Astrocyte (in vitro differentiated cells and primary cell): ENCODE results near the gene UST. TPM values are rescaled to one million over a fixed set of nuclear protein-coding genes. Genes with fewer than 3 reads are reported as not detected.

Source experiments
- DNase-seq: peaks from one replicate; pipeline ENCODE4 v3.0.0-alpha.2; 2010; ENCODE audit warnings: low read depth
- FAIRE-seq: peaks from 2 replicates; lab custom pipeline; 2011; peaks lifted over from hg19 to GRCh38; lab: Jason Lieb, UNC
- H2AFZ ChIP-seq: 2 replicates; pipeline ENCODE4 v1.6.0; 2012; ENCODE audit warnings: low read depth, low read length, inconsistent platforms
- H3K27ac ChIP-seq: 2 replicates; pipeline ENCODE4 v1.5.1; 2011; ENCODE audit warnings: low read depth, low read length, inconsistent platforms
- H3K27me3 ChIP-seq: 2 replicates; pipeline ENCODE4 v1.6.0; 2011; ENCODE audit warnings: low read length, inconsistent platforms; ENCODE audit not compliant: insufficient read depth
- H3K36me3 ChIP-seq: 2 replicates; pipeline ENCODE4 v1.5.1; 2011; ENCODE audit warnings: low read length, inconsistent platforms; ENCODE audit not compliant: insufficient read depth
- H3K4me1 ChIP-seq: 2 replicates; pipeline ENCODE4 v1.5.1; 2011; ENCODE audit warnings: low read length, inconsistent platforms; ENCODE audit not compliant: insufficient read depth
- H3K4me2 ChIP-seq: 2 replicates; pipeline ENCODE4 v1.6.0; 2012; ENCODE audit warnings: low read length, inconsistent platforms
- H3K4me3 ChIP-seq: 2 replicates; pipeline ENCODE4 v1.5.1; 2011; ENCODE audit warnings: low read depth, mild to moderate bottlenecking, low read length, inconsistent platforms; ENCODE audit not compliant: insufficient read depth
- H3K79me2 ChIP-seq: 2 replicates; pipeline ENCODE4 v1.6.0; 2012; ENCODE audit warnings: mild to moderate bottlenecking, low read length, inconsistent platforms; ENCODE audit not compliant: insufficient read depth
- H3K9ac ChIP-seq: 2 replicates; pipeline ENCODE4 v1.6.0; 2012; ENCODE audit warnings: mild to moderate bottlenecking, low read length, inconsistent platforms
- H3K9me3 ChIP-seq: 2 replicates; pipeline ENCODE4 v1.5.1; 2012; ENCODE audit warnings: low read depth, mild to moderate bottlenecking, low read length, inconsistent platforms; ENCODE audit not compliant: insufficient read depth
- H4K20me1 ChIP-seq: 2 replicates; pipeline ENCODE4 v1.6.0; 2012; ENCODE audit warnings: low read length, inconsistent platforms; ENCODE audit not compliant: insufficient read depth
- H3K27ac Mint-ChIP-seq: one replicate; pipeline ENCODE4 v1.8.0; 2021; ENCODE audit warnings: mild to moderate bottlenecking, mixed read lengths; ENCODE audit not compliant: unreplicated experiment
- H3K27me3 Mint-ChIP-seq: one replicate; pipeline ENCODE4 v1.8.0; 2021; ENCODE audit warnings: low read depth, mixed read lengths; ENCODE audit not compliant: unreplicated experiment
- H3K36me3 Mint-ChIP-seq: one replicate; pipeline ENCODE4 v1.8.0; 2021; ENCODE audit warnings: low read depth, mixed read lengths; ENCODE audit not compliant: unreplicated experiment
- H3K4me1 Mint-ChIP-seq: one replicate; pipeline ENCODE4 v1.8.0; 2021; ENCODE audit warnings: low read depth, mixed read lengths; ENCODE audit not compliant: unreplicated experiment
- H3K4me3 Mint-ChIP-seq: one replicate; pipeline ENCODE4 v1.8.0; 2021; ENCODE audit warnings: mild to moderate bottlenecking, moderate library complexity, mixed read lengths; ENCODE audit not compliant: unreplicated experiment
- H3K9me3 Mint-ChIP-seq: one replicate; pipeline ENCODE4 v1.8.0; 2021; ENCODE audit warnings: mild to moderate bottlenecking, mixed read lengths; ENCODE audit not compliant: unreplicated experiment
- CTCF ChIP-seq: IDR thresholded peaks from 2 replicates; pipeline ENCODE4 v1.5.1; 2011; ENCODE audit warnings: low read depth, mild to moderate bottlenecking, inconsistent platforms, low read length, moderate library complexity; ENCODE audit not compliant: insufficient read depth
- EZH2 ChIP-seq: IDR thresholded peaks from 2 replicates; pipeline ENCODE4 v1.6.1; 2012; ENCODE audit warnings: mild to moderate bottlenecking, low read length, inconsistent platforms; ENCODE audit not compliant: insufficient read depth
- total RNA-seq: library from RNA; stranded (reverse); gene quantifications from 2 replicates; pipeline ENCODE4 v1.2.1, GENCODE V29; 2021

UST gene
- total RNA-seq, 1 donor from 2014 or later = 15.3 TPM

- peaks cover 4% of the 10 kb centered on the region for H3K36me3 Mint-ChIP-seq
- FAIRE-seq (no peak), DNase-seq (no peak)
- no peaks in the 10 kb centered on the region for H3K27me3 Mint-ChIP-seq
- no peak overlapping the region for H3K4me3 Mint-ChIP-seq
- no peak for TF ChIP-seq EZH2
- no peak for TF ChIP-seq CTCF
- H3K4me1 Mint-ChIP-seq = no peaks in the 10 kb centered on the region
- H3K4me3 ChIP-seq = no peak overlapping the region
- H2AFZ ChIP-seq = no peak overlapping the region
- no peaks in the 10 kb centered on the region for H3K9me3 ChIP-seq
- no peak overlapping the region for H3K27ac Mint-ChIP-seq
- H3K9ac ChIP-seq = no peak overlapping the region
- no peak overlapping the region for H3K4me2 ChIP-seq
- H3K27me3 ChIP-seq = no peaks in the 10 kb centered on the region
- H3K27ac ChIP-seq = no peak overlapping the region
- peaks cover 2% of the 10 kb centered on the region for H3K9me3 Mint-ChIP-seq
- no peaks in the 10 kb centered on the region for H3K36me3 ChIP-seq
- peaks cover 2% of the 10 kb centered on the region for H3K4me1 ChIP-seq
- no peaks in the 10 kb centered on the region for H4K20me1 ChIP-seq
- no peaks in the 10 kb centered on the region for H3K79me2 ChIP-seq
These were observed 241.2 kb downstream of the UST start for GRCh38 chr6:148987982-148988381.

- DNase-seq (no peak), FAIRE-seq (no peak)
- H3K4me1 ChIP-seq = no peaks in the 10 kb centered on the region
- H4K20me1 ChIP-seq = no peaks in the 10 kb centered on the region
- H3K4me3 ChIP-seq = no peak overlapping the region
- H3K79me2 ChIP-seq = no peaks in the 10 kb centered on the region
- Mint-ChIP-seq H3K27me3 (no peaks in the 10 kb centered on the region), H3K4me1 (no peaks in the 10 kb centered on the region), H3K9me3 (peaks cover 2% of the 10 kb centered on the region), H3K36me3 (peaks cover 9% of the 10 kb centered on the region), H3K27ac (no peak overlapping the region), H3K4me3 (no peak overlapping the region)
- H2AFZ ChIP-seq = no peak overlapping the region
- no peak overlapping the region for H3K9ac ChIP-seq
- no peak for TF ChIP-seq CTCF
- TF ChIP-seq EZH2 = no peak
- no peaks in the 10 kb centered on the region for H3K27me3 ChIP-seq
- no peaks in the 10 kb centered on the region for H3K9me3 ChIP-seq
- H3K36me3 ChIP-seq = no peaks in the 10 kb centered on the region
- H3K27ac ChIP-seq = no peak overlapping the region
- H3K4me2 ChIP-seq = no peak overlapping the region
These were observed 242.8 kb downstream of the UST start for GRCh38 chr6:148989585-148989984.

GRCh38 chr6:148990403-148990802 is 243.6 kb downstream of the UST start:
- no peaks in the 10 kb centered on the region for H4K20me1 ChIP-seq
- H3K4me2 ChIP-seq = no peak overlapping the region
- no peak overlapping the region for H2AFZ ChIP-seq
- no peak for TF ChIP-seq EZH2
- TF ChIP-seq CTCF = no peak
- Mint-ChIP-seq H3K27ac (no peak overlapping the region), H3K9me3 (peaks cover 2% of the 10 kb centered on the region), H3K4me1 (no peaks in the 10 kb centered on the region), H3K36me3 (peaks cover 12% of the 10 kb centered on the region), H3K4me3 (no peak overlapping the region), H3K27me3 (no peaks in the 10 kb centered on the region)
- no peaks in the 10 kb centered on the region for H3K4me1 ChIP-seq
- no peaks in the 10 kb centered on the region for H3K79me2 ChIP-seq
- DNase-seq (no peak), FAIRE-seq (no peak)
- H3K9ac ChIP-seq = no peak overlapping the region
- no peaks in the 10 kb centered on the region for H3K9me3 ChIP-seq
- no peak overlapping the region for H3K4me3 ChIP-seq
- no peaks in the 10 kb centered on the region for H3K36me3 ChIP-seq
- H3K27me3 ChIP-seq = no peaks in the 10 kb centered on the region
- H3K27ac ChIP-seq = no peak overlapping the region
